Transverse colon (tissue), 3 donors: ENCODE results near the gene KDM6B.

Experiments
- EP300 ChIP-seq: sonication (generic); formaldehyde crosslinking; IDR thresholded peaks from one replicate; pipeline ENCODE4 v1.6.1; 2017; ENCODE audit warnings: antibody characterized with exemption, low read depth
- TF ChIP-seq, protein P1 (sequence below), 5 experiments: fragments of 200-600 bp in 3 of 5; fragments of 450-650 bp in 2 of 5; sonication (generic) in 3 of 5; IDR thresholded peaks; 1 replicate in 2 of 5; 2 replicates in 3 of 5; pipeline ENCODE4 v1.5.1; 2016 to 2017; ENCODE audit warnings: antibody characterized with exemption in 5 of 5, inconsistent platforms in 3 of 5, mild to moderate bottlenecking in 2 of 5, moderate library complexity in 1 of 5

DNA sequence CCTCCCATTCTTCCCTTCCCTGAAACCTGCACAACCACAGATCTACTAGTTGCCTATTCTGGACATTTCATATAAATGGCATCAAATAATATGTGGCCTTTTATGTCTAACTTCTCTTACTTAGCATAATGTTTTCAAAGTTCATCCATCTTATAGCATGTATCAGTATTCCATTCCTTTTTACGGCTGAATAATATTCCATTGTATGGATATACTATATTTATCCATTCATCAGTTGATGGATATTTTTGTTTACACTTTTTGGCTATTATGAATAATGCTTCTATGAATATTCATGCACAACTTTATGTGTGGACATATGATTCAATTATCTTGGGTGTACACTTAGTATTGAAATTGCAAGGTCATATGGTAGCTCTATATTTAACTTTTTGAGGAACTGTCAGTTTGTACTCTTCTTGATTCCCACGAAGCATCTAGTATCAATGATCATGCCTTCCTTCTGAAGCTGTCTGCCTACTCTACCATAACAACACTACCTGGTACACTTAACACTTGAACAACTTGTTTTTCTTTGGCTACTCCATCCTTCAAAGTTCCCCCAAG, 41.9 kb downstream of the KDM6B start:
- TF ChIP-seq EP300: no peak
- TF ChIP-seq, protein P1, sequence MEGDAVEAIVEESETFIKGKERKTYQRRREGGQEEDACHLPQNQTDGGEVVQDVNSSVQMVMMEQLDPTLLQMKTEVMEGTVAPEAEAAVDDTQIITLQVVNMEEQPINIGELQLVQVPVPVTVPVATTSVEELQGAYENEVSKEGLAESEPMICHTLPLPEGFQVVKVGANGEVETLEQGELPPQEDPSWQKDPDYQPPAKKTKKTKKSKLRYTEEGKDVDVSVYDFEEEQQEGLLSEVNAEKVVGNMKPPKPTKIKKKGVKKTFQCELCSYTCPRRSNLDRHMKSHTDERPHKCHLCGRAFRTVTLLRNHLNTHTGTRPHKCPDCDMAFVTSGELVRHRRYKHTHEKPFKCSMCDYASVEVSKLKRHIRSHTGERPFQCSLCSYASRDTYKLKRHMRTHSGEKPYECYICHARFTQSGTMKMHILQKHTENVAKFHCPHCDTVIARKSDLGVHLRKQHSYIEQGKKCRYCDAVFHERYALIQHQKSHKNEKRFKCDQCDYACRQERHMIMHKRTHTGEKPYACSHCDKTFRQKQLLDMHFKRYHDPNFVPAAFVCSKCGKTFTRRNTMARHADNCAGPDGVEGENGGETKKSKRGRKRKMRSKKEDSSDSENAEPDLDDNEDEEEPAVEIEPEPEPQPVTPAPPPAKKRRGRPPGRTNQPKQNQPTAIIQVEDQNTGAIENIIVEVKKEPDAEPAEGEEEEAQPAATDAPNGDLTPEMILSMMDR (IDR thresholded peaks at IDR 0.05): no peak
